DND-41 (cell line): ENCODE data around the gene CYRIA.

Source experiments
- EZH2 ChIP-seq: IDR thresholded peaks from 3 replicates; pipeline ENCODE4 v1.6.1; 2012; ENCODE audit warnings: borderline replicate concordance, low read depth, mild to moderate bottlenecking, moderate library complexity, low read length, inconsistent platforms; ENCODE audit not compliant: severe bottlenecking
- TF ChIP-seq, protein P1 (sequence below): IDR thresholded peaks from 2 replicates; pipeline ENCODE4 v1.5.1; 2012; ENCODE audit warnings: borderline replicate concordance, low read length, moderate library complexity, mild to moderate bottlenecking; ENCODE audit not compliant: poor library complexity, severe bottlenecking; ENCODE audit errors: extremely low read depth

- TF ChIP-seq, protein P1, sequence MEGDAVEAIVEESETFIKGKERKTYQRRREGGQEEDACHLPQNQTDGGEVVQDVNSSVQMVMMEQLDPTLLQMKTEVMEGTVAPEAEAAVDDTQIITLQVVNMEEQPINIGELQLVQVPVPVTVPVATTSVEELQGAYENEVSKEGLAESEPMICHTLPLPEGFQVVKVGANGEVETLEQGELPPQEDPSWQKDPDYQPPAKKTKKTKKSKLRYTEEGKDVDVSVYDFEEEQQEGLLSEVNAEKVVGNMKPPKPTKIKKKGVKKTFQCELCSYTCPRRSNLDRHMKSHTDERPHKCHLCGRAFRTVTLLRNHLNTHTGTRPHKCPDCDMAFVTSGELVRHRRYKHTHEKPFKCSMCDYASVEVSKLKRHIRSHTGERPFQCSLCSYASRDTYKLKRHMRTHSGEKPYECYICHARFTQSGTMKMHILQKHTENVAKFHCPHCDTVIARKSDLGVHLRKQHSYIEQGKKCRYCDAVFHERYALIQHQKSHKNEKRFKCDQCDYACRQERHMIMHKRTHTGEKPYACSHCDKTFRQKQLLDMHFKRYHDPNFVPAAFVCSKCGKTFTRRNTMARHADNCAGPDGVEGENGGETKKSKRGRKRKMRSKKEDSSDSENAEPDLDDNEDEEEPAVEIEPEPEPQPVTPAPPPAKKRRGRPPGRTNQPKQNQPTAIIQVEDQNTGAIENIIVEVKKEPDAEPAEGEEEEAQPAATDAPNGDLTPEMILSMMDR, result no peak
- no peak for TF ChIP-seq EZH2
Observed at GRCh38 chr2:16623564-16624435, 41.8 kb downstream of the CYRIA start.
